GM23248 (cell line): Measurements from ENCODE around the gene AGO3.

ENCODE experiments used
- EZH2 ChIP-seq: fragments of 200-600 bp; sonication (generic); IDR thresholded peaks from 2 replicates; pipeline ENCODE4 v1.6.1; 2018; ENCODE audit warnings: antibody characterized with exemption, mild to moderate bottlenecking; ENCODE audit not compliant: insufficient read depth, poor library complexity, severe bottlenecking
- EZH2phosphoT487 ChIP-seq: fragments of 200-600 bp; sonication (generic); IDR thresholded peaks from 2 replicates; pipeline ENCODE4 v1.6.1; 2018; ENCODE audit warnings: antibody characterized with exemption, moderate library complexity, mild to moderate bottlenecking, low read depth; ENCODE audit not compliant: insufficient read depth

- TF ChIP-seq EZH2 (no peak), EZH2phosphoT487 (no peak)
These were observed 103.8 kb downstream of the AGO3 start for GRCh38 chr1:36034692-36035091.
